ENCODE results near the gene PEX1. TPM values are rescaled to one million over a fixed set of nuclear protein-coding genes. Genes with fewer than 3 reads are reported as not detected.

The PEX1 gene
- total and polyA plus RNA-seq, 2 donors from 2014 or later, result 16.9 to 19.6 TPM

- no peaks in the 10 kb centered on the region for H3K27me3 ChIP-seq (ENCODE audit: control insufficient read depth, insufficient read depth, low read length)
- FAIRE-seq (no peak), DNase-seq (no peak)
- intact Hi-C loops (cut with DNase I), result no loop called here
- TF ChIP-seq CTCF (IDR thresholded peaks at IDR 0.05; ENCODE audit: borderline replicate concordance, extremely low read depth, insufficient read depth), result no peak
- H3K9ac ChIP-seq (ENCODE audit: low read length in 3 of 3), result no peak overlapping the region
- no peaks in the 10 kb centered on the region for H3K9me3 ChIP-seq (ENCODE audit: control insufficient read depth in 2 of 3, insufficient read depth in 1 of 3, low read length in 3 of 3)
- H3K27ac ChIP-seq (ENCODE audit: low read depth in 2 of 2, low read length in 2 of 2), result no peak overlapping the region
- H3K4me1 ChIP-seq (ENCODE audit: control insufficient read depth in 2 of 3, insufficient read depth in 2 of 3, low read depth in 1 of 3, low read length in 3 of 3), result no peaks in the 10 kb centered on the region
- no peak overlapping the region for H3K4me3 ChIP-seq (ENCODE audit: low read length in 3 of 3)
- peaks cover 7 to 22% (median 19%) of the 10 kb centered on the region in 3 donors for H3K36me3 ChIP-seq (ENCODE audit: control insufficient read depth in 2 of 3, insufficient read depth in 3 of 3, low read length in 3 of 3)
These were observed 39.1 kb upstream of the PEX1 start for GRCh38 chr7:92567460-92567859.

GRCh38 chr7:92563345-92563744 lies 35.0 kb upstream of the PEX1 start:
- no peak for DNase-seq
- Histone ChIP-seq H3K36me3 (ENCODE audit: control insufficient read depth in 2 of 3, insufficient read depth in 3 of 3, low read length in 3 of 3) (peaks cover 2 to 16% (median 15%) of the 10 kb centered on the region in 3 donors), H3K4me3 (ENCODE audit: low read length in 3 of 3) (no peak overlapping the region), H3K9me3 (ENCODE audit: control insufficient read depth in 2 of 3, insufficient read depth in 1 of 3, low read length in 3 of 3) (no peaks in the 10 kb centered on the region), H3K4me1 (ENCODE audit: control insufficient read depth in 2 of 3, insufficient read depth in 2 of 3, low read depth in 1 of 3, low read length in 3 of 3) (no peaks in the 10 kb centered on the region), H3K27ac (ENCODE audit: low read depth in 2 of 2, low read length in 2 of 2) (no peak overlapping the region), H3K9ac (ENCODE audit: low read length in 3 of 3) (no peak overlapping the region), H3K27me3 (ENCODE audit: control insufficient read depth, insufficient read depth, low read length) (no peaks in the 10 kb centered on the region)
- intact Hi-C loops (cut with DNase I), result no loop called here
- no peak for TF ChIP-seq CTCF (IDR thresholded peaks at IDR 0.05; ENCODE audit: borderline replicate concordance, extremely low read depth, insufficient read depth)
- FAIRE-seq, result no peak

GRCh38 chr7:92560602-92561001 lies 32.3 kb upstream of the PEX1 start:
- H3K4me3 ChIP-seq (ENCODE audit: low read length in 3 of 3), result no peak overlapping the region
- H3K36me3 ChIP-seq (ENCODE audit: control insufficient read depth in 2 of 3, insufficient read depth in 3 of 3, low read length in 3 of 3), result peaks cover 0 to 8% (median under 1%) of the 10 kb centered on the region in 3 donors
- no peaks in the 10 kb centered on the region for H3K4me1 ChIP-seq (ENCODE audit: control insufficient read depth in 2 of 3, insufficient read depth in 2 of 3, low read depth in 1 of 3, low read length in 3 of 3)
- intact Hi-C loops (cut with DNase I), result no loop called here
- H3K27me3 ChIP-seq (ENCODE audit: control insufficient read depth, insufficient read depth, low read length), result no peaks in the 10 kb centered on the region
- no peaks in the 10 kb centered on the region for H3K9me3 ChIP-seq (ENCODE audit: control insufficient read depth in 2 of 3, insufficient read depth in 1 of 3, low read length in 3 of 3)
- TF ChIP-seq CTCF (IDR thresholded peaks at IDR 0.05; ENCODE audit: borderline replicate concordance, extremely low read depth, insufficient read depth), result no peak
- no peak overlapping the region for H3K27ac ChIP-seq (ENCODE audit: low read depth in 2 of 2, low read length in 2 of 2)
- no peak overlapping the region for H3K9ac ChIP-seq (ENCODE audit: low read length in 3 of 3)
- FAIRE-seq (no peak), DNase-seq (no peak)

GRCh38 chr7:92557808-92558362 lies 29.6 kb upstream of the PEX1 start:
- Histone ChIP-seq H3K27ac (ENCODE audit: low read depth in 2 of 2, low read length in 2 of 2) (no peak overlapping the region), H3K4me1 (ENCODE audit: control insufficient read depth in 2 of 3, insufficient read depth in 2 of 3, low read depth in 1 of 3, low read length in 3 of 3) (no peaks in the 10 kb centered on the region), H3K9ac (ENCODE audit: low read length in 3 of 3) (no peak overlapping the region), H3K4me3 (ENCODE audit: low read length in 3 of 3) (no peak overlapping the region), H3K27me3 (ENCODE audit: control insufficient read depth, insufficient read depth, low read length) (no peaks in the 10 kb centered on the region), H3K36me3 (ENCODE audit: control insufficient read depth in 2 of 3, insufficient read depth in 3 of 3, low read length in 3 of 3) (peaks cover 0 to 2% (median 0%) of the 10 kb centered on the region in 3 donors), H3K9me3 (ENCODE audit: control insufficient read depth in 2 of 3, insufficient read depth in 1 of 3, low read length in 3 of 3) (no peaks in the 10 kb centered on the region)
- FAIRE-seq, result no peak
- no peak for TF ChIP-seq CTCF (IDR thresholded peaks at IDR 0.05; ENCODE audit: borderline replicate concordance, extremely low read depth, insufficient read depth)
- intact Hi-C loops (cut with DNase I), result no loop called here
- no peak for DNase-seq

All from kidney (tissue), 14 donors.